ENCODE measurements around the gene TTC24. TPM values are rescaled to one million over a fixed set of nuclear protein-coding genes. Genes with fewer than 3 reads are reported as not detected.
"Not testable (repeated sequence)": the region's sequence is repeated elsewhere in the genome, so short reads cannot be mapped to it uniquely, and the experiment has no call there.

TTC24 gene
- total RNA-seq, 4 donors from 2014 or later: not detected

GRCh38 chr1:156629823-156630449 is 50.4 kb downstream of the TTC24 start:
- peaks cover 0 to 6% of the 10 kb centered on the region in 2 donors for H3K27me3 ChIP-seq
- peaks cover 8 to 9% (median 8%) of the 10 kb centered on the region in 4 donors for H3K4me1 ChIP-seq
- H3K36me3 ChIP-seq: no peaks in the 10 kb centered on the region
- H3K4me3 ChIP-seq: no peak overlapping the region
- no peak overlapping the region for H3K27ac ChIP-seq
- DNase-seq: no peak
- no peak for TF ChIP-seq POLR2A (IDR thresholded peaks at IDR 0.05)
- TF ChIP-seq CTCF (IDR thresholded peaks at IDR 0.05): no peak
- no peaks in the 10 kb centered on the region for H3K9me3 ChIP-seq

DNA sequence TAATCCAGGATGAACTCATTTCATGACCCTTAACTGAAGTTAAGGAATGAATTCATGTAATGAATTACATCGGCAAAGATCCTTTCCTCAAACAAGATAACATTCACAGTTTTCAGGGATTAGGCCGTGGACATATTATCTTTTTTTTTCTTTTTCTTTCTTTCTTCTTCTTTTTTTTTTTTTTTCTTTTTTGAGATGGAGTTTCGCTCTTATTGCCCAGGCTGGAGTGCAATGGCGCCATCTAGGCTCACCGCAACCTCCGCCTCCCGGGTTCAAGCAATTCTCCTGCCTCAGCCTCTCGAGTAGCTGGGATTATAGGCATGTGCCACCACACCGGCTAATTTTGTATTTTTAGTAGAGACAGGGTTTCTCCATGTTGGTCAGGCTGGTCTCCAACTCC is 51.6 kb downstream of the TTC24 start:
- H3K27me3 ChIP-seq, H3K36me3 ChIP-seq, DNase-seq, H3K4me1 ChIP-seq, H3K27ac ChIP-seq, H3K4me3 ChIP-seq, H3K9me3 ChIP-seq: not testable (repeated sequence)

DNA sequence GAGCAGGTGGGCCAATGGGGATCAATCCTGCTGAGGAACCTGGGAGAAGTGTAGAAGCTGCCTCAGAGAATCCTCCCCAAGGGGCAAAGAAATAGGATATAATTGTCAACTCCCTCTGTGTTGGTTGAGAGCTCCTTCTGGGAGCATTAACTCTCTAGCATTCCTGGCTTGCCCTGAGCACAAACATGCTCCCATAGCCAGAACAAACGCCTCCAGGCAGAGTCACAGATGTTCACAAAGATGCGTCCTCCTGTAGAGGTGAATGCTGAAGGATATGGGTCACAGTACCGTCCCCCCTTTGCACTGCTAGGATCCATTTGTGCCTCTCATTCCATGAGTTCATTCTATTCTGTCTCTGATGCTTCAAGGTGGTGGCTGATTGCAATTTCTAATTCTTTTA is 52.8 kb downstream of the TTC24 start:
- no peak for DNase-seq
- TF ChIP-seq POLR2A (IDR thresholded peaks at IDR 0.05) (no peak), CTCF (IDR thresholded peaks at IDR 0.05) (no peak)
- Histone ChIP-seq H3K27ac (no peak overlapping the region), H3K9me3 (no peaks in the 10 kb centered on the region), H3K4me3 (no peak overlapping the region), H3K27me3 (no peaks in the 10 kb centered on the region), H3K36me3 (no peaks in the 10 kb centered on the region), H3K4me1 (no peaks in the 10 kb centered on the region)

Other genes starting within 250 kb of the TTC24 start
- 100 to 1,000 TPM in 3 of 4 donors, 10 to 100 TPM in 1; 63.9 to 148 (median 134) TPM for gene CCT3, start 241.4 kb upstream of the TTC24 start, total RNA-seq
- not detected for gene TSACC, start 241.2 kb upstream of the TTC24 start, total RNA-seq
- 1 to 10 TPM in 1 of 4 donors, not detected in 3; 3.1 TPM for gene RHBG, start 210.5 kb upstream of the TTC24 start, total RNA-seq
- gene MEF2D, start 78.9 kb upstream of the TTC24 start, total RNA-seq: 10 to 100 TPM; 46.8 to 97.4 (median 64.1) TPM
- 10 to 100 TPM in 1 of 4 donors, 1 to 10 TPM in 3; 5.4 to 45.4 (median 8.2) TPM for gene IQGAP3, start 7.2 kb upstream of the TTC24 start, total RNA-seq
- 10 to 100 TPM; 38.0 to 96.5 (median 73.1) TPM for gene NAXE, start 12.1 kb downstream of the TTC24 start, total RNA-seq
- gene GPATCH4, start 21.8 kb downstream of the TTC24 start, total RNA-seq: 10 to 100 TPM in 2 of 4 donors, 1 to 10 TPM in 2; 6.3 to 38.0 (median 11.3) TPM
- 1 to 10 TPM in 3 of 4 donors, not detected in 1; 1.9 to 2.2 (median 2.1) TPM for gene HAPLN2, start 39.7 kb downstream of the TTC24 start, total RNA-seq
- 1 to 10 TPM in 1 of 4 donors, under 1 TPM in 1, not detected in 2; 0.28 to 1.3 TPM for gene BCAN, start 62.4 kb downstream of the TTC24 start, total RNA-seq
- 10 to 100 TPM in 1 of 4 donors, 1 to 10 TPM in 3; 2.8 to 25.6 (median 3.1) TPM for gene NES, start 97.7 kb downstream of the TTC24 start, total RNA-seq
- gene CRABP2, start 125.9 kb downstream of the TTC24 start, total RNA-seq: 1 to 10 TPM in 2 of 4 donors, not detected in 2; 3.6 to 5.0 TPM
- 10 to 100 TPM; 33.8 to 95.2 (median 64.9) TPM for gene METTL25B, start 148.7 kb downstream of the TTC24 start, total RNA-seq
- gene ISG20L2, start 149.0 kb downstream of the TTC24 start, total RNA-seq: 10 to 100 TPM; 22.4 to 47.2 (median 27.9) TPM
- 10 to 100 TPM; 15.7 to 35.8 (median 22.0) TPM for gene MRPL24, start 161.4 kb downstream of the TTC24 start, total RNA-seq
- gene HDGF, start 172.0 kb downstream of the TTC24 start, total RNA-seq: 100 to 1,000 TPM; 234 to 309 (median 281) TPM
- 100 to 1,000 TPM in 1 of 4 donors, 10 to 100 TPM in 3; 43.3 to 114 (median 46.3) TPM for gene PRCC, start 187.8 kb downstream of the TTC24 start, total RNA-seq
- 10 to 100 TPM in 1 of 4 donors, 1 to 10 TPM in 2, not detected in 1; 2.7 to 13.5 (median 6.5) TPM for gene SH2D2A, start 237.1 kb downstream of the TTC24 start, total RNA-seq